Panc1 (cell line): ENCODE measurements around the gene ETDB. TPM values are rescaled to one million over a fixed set of nuclear protein-coding genes. Genes with fewer than 3 reads are reported as not detected.
"Not testable (repeated sequence)": the region's sequence is repeated elsewhere in the genome, so short reads cannot be mapped to it uniquely, and the experiment has no call there.

Experiments
- ATAC-seq: fragments of 200-7000 bp; cut with Tn5 transposase; 2 replicates; pipeline ENCODE4 v1.9.1; 2020; ENCODE audit warnings: mild to moderate bottlenecking, moderate library complexity
- Bru-seq: library from RNA; stranded (reverse); fragments of 400-500 nt; gene quantifications from one replicate; lab custom pipeline; 2021; lab: Mats Ljungman, UMichigan
- BruChase-seq, 2 experiments: library from RNA; stranded (reverse); fragments of 400-500 nt; gene quantifications; one replicate each; lab custom pipeline; 2021; lab: Mats Ljungman, UMichigan
- BruUV-seq: library from RNA; stranded (reverse); fragments of 400-500 nt; replicated peaks from 2 replicates; lab custom pipeline; 2021; lab: Mats Ljungman, UMichigan
- CTCF ChIA-PET: fragments of 300-600 bp; sonication (Branson Sonifier 250); formaldehyde crosslinking; loops from one replicate; lab custom pipeline; 2022; ENCODE audit warnings: antibody characterized with exemption; lab: Charles Lee
- POLR2A ChIA-PET: fragments of 300-600 bp; sonication (Branson Sonifier 250); formaldehyde crosslinking; loops from one replicate; lab custom pipeline; 2022; ENCODE audit warnings: antibody characterized with exemption; lab: Charles Lee
- DNase-seq: peaks from one replicate; pipeline ENCODE4 v3.0.0-alpha.2; 2010; ENCODE audit warnings: low read depth, low spot score
- H3K27ac ChIP-seq: 2 replicates; pipeline ENCODE4 v1.5.1; 2011; ENCODE audit warnings: mild to moderate bottlenecking, low read length, inconsistent platforms
- H3K27me3 ChIP-seq: fragments of 200-500 bp; sonication (Bioruptor generic); 2 replicates; pipeline ENCODE4 v1.6.0; 2014; ENCODE audit warnings: low read length, inconsistent platforms; ENCODE audit not compliant: control insufficient read depth, insufficient read depth
- H3K36me3 ChIP-seq: fragments of 200-500 bp; sonication (Bioruptor generic); 2 replicates; pipeline ENCODE4 v1.5.1; 2014; ENCODE audit warnings: inconsistent platforms, mild to moderate bottlenecking, low read length, moderate library complexity; ENCODE audit not compliant: control insufficient read depth, insufficient read depth
- H3K4me1 ChIP-seq: 2 replicates; pipeline ENCODE4 v1.5.1; 2011; ENCODE audit warnings: inconsistent platforms, mild to moderate bottlenecking, low read length, moderate library complexity; ENCODE audit not compliant: control insufficient read depth, insufficient read depth
- H3K4me3 ChIP-seq, 2 experiments: 2 replicates each; pipeline ENCODE4 v1.5.1; 2011 to 2012; ENCODE audit warnings: low read depth in 2 of 2, low read length in 2 of 2, mild to moderate bottlenecking in 2 of 2, inconsistent platforms in 1 of 2, moderate library complexity in 1 of 2
- H3K9me3 ChIP-seq: fragments of 200-500 bp; sonication (Bioruptor generic); 2 replicates; pipeline ENCODE4 v1.5.1; 2014; ENCODE audit warnings: low read depth, mild to moderate bottlenecking, inconsistent platforms, low read length, moderate library complexity; ENCODE audit not compliant: control insufficient read depth, insufficient read depth
- POLR2AphosphoS5 ChIP-seq: IDR thresholded peaks from 2 replicates; pipeline ENCODE4 v1.6.1; 2012; ENCODE audit warnings: mild to moderate bottlenecking, low read depth, low read length, moderate library complexity
- SIN3A ChIP-seq: IDR thresholded peaks from 2 replicates; pipeline ENCODE4 v1.6.1; 2012; ENCODE audit warnings: low read depth, mild to moderate bottlenecking, low read length, moderate library complexity, borderline replicate concordance; ENCODE audit not compliant: insufficient read depth
- TCF7L2 ChIP-seq: IDR thresholded peaks from 2 replicates; pipeline ENCODE4 v1.6.1; 2011; ENCODE audit warnings: mild to moderate bottlenecking, low read depth, low read length, inconsistent platforms
- in situ Hi-C: cut with HindIII; loops from 2 replicates; pipeline ENCODE4 v1.10.0; 2016; ENCODE audit warnings: low sequenced_read_pairs, low pct_unique_long_range_greater_than_20kb
- intact Hi-C: fragments of 100-400 bp; cut with micrococcal nuclease; formaldehyde crosslinking; loops from one replicate; pipeline ENCODE4 v1.10.0; 2022; ENCODE audit not compliant: unreplicated experiment
- long read RNA-seq: library from polyadenylated mRNA; unstranded; transcript quantifications from one replicate; pipeline ENCODE4 v2.0.0, GENCODE V29; 2021; ENCODE audit not compliant: unreplicated experiment
- polyA plus RNA-seq: library from polyadenylated mRNA; unstranded; fragments of >200 nt; gene quantifications from one replicate; pipeline ENCODE4 v1.2.1, GENCODE V29; 2012; ENCODE audit warnings: missing spikeins; ENCODE audit not compliant: insufficient read length
- total RNA-seq: library from RNA; stranded (reverse); gene quantifications from one replicate; pipeline ENCODE4 v1.2.1, GENCODE V29; 2021; ENCODE audit not compliant: unreplicated experiment
- TF ChIP-seq, protein P1 (sequence below), 2 experiments: IDR thresholded peaks; 2 replicates each; pipeline ENCODE4 v1.6.1; 2011 to 2012; ENCODE audit warnings: low read depth in 2 of 2, control low read depth in 1 of 2, low read length in 1 of 2, mild to moderate bottlenecking in 1 of 2, moderate library complexity in 1 of 2; ENCODE audit not compliant: insufficient read depth in 1 of 2
- TF ChIP-seq, protein P2 (sequence below): fragments of 450-650 bp; IDR thresholded peaks from 2 replicates; pipeline ENCODE4 v1.5.1; 2017; ENCODE audit warnings: mild to moderate bottlenecking

The ETDB gene
- total RNA-seq (not detected), Bru-seq, nascent RNA (not detected), BruChase-seq, experiment 1, labeled RNA remaining after a 2-hour chase (not detected), BruChase-seq, experiment 2, labeled RNA remaining after a 6-hour chase (not detected)
- polyA plus RNA-seq, result not detected
- long read RNA-seq, result 0 reads

DNA sequence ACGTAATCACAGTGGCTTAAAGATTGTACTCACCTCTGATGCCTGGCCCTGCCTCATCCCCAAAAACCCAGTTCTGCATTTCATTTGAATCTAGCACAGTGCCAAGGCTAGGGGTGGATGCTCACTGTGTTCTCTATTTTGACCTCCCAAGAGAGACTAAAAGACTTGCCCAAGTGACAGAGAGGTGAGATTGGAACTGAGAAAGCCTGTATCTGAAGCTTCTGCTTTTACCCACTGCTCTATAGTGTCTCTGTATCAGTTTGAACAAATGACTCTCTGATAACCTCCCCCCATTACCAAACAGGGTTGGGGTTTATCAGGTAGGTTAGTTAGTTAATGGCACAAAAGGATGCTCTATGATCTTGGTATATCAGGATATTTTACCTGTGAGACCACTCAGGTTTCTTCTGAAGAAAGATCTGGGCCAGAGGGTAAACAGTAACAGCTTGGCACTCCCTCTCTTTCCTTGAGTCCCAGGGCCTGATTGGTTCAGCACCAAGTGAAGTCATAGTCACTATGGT lies at the start of gene ETDB:
Gene ETDB (minus strand): TSS at position 471 of the 521 bp plus-strand sequence. CDS start 1,265 bp downstream, outside the sequence.
- H3K36me3 ChIP-seq, ATAC-seq, DNase-seq, BruUV-seq, H3K4me3 ChIP-seq, H3K27ac ChIP-seq, H3K4me1 ChIP-seq, CTCF ChIA-PET, H3K9me3 ChIP-seq, intact Hi-C loops, H3K27me3 ChIP-seq, POLR2A ChIA-PET, in situ Hi-C loops: not testable (repeated sequence)

DNA sequence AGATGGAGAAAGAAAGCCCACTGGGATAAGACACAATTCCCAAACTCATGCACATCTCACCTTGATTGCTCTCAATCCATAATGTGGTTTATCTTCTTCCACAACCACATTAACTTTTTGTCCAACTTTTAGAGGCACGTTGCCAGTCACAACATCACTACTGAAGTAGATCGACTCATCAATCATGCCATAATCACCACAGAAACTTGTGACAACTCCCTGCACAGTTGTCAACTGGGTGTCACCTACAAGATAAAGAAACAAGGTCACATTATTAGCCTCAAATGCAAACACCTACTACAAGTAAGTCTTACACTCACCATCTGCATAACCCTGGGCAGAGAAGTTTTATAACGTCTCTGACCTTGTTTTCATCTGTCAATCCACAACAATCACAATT lies 49.2 kb upstream of the ETDB start:
- H3K4me3 ChIP-seq, ATAC-seq, BruUV-seq, in situ Hi-C loops, DNase-seq, POLR2A ChIA-PET, H3K9me3 ChIP-seq, CTCF ChIA-PET, H3K4me1 ChIP-seq, H3K36me3 ChIP-seq, H3K27me3 ChIP-seq, H3K27ac ChIP-seq: not testable (repeated sequence)
- intact Hi-C loops, result loop anchor here (10.0 kb wide), 1 partner anchor 165 kb away; no protein-coding TSS in a partner anchor

DNA sequence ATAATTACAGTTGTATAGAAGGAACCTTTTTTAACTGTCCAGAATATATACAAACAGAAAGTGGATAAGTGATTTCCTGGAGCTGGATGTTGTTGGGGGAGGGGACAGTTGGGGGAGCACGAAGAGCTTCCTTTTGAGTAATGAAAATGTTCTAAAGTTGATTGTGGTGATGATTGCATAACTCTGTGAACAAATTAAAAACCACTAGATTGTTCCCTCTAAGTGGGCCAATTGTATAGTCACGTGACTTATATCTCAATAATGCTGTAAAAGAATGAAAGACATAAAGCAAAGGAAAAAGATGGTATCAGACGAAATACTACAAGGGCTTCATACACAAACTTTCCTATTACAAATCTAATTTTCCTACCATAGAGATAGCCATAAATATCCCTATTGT lies 48.2 kb upstream of the ETDB start:
- Histone ChIP-seq H3K36me3 (no peaks in the 10 kb centered on the region), H3K27ac (no peak overlapping the region), H3K9me3 (no peaks in the 10 kb centered on the region), H3K4me1 (no peaks in the 10 kb centered on the region), H3K27me3 (peaks cover 9% of the 10 kb centered on the region), H3K4me3 (no peak overlapping the region)
- DNase-seq, result no peak
- CTCF ChIA-PET, result no interaction called here
- no TSS peak for BruUV-seq
- intact Hi-C loops (loop anchor here (10.0 kb wide), 1 partner anchor 166 kb away; no protein-coding TSS in a partner anchor), in situ Hi-C loops (no loop called here)
- ATAC-seq, result no peak
- no peak for TF ChIP-seq SIN3A
- TF ChIP-seq, protein P1, sequence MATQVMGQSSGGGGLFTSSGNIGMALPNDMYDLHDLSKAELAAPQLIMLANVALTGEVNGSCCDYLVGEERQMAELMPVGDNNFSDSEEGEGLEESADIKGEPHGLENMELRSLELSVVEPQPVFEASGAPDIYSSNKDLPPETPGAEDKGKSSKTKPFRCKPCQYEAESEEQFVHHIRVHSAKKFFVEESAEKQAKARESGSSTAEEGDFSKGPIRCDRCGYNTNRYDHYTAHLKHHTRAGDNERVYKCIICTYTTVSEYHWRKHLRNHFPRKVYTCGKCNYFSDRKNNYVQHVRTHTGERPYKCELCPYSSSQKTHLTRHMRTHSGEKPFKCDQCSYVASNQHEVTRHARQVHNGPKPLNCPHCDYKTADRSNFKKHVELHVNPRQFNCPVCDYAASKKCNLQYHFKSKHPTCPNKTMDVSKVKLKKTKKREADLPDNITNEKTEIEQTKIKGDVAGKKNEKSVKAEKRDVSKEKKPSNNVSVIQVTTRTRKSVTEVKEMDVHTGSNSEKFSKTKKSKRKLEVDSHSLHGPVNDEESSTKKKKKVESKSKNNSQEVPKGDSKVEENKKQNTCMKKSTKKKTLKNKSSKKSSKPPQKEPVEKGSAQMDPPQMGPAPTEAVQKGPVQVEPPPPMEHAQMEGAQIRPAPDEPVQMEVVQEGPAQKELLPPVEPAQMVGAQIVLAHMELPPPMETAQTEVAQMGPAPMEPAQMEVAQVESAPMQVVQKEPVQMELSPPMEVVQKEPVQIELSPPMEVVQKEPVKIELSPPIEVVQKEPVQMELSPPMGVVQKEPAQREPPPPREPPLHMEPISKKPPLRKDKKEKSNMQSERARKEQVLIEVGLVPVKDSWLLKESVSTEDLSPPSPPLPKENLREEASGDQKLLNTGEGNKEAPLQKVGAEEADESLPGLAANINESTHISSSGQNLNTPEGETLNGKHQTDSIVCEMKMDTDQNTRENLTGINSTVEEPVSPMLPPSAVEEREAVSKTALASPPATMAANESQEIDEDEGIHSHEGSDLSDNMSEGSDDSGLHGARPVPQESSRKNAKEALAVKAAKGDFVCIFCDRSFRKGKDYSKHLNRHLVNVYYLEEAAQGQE (IDR thresholded peaks at IDR 0.05; ENCODE audit: insufficient read depth in 1 of 2, low read depth in 2 of 2, low read length in 1 of 2), result no peak
- no peak for TF ChIP-seq TCF7L2
- TF ChIP-seq POLR2AphosphoS5, result no peak
- TF ChIP-seq, protein P2, sequence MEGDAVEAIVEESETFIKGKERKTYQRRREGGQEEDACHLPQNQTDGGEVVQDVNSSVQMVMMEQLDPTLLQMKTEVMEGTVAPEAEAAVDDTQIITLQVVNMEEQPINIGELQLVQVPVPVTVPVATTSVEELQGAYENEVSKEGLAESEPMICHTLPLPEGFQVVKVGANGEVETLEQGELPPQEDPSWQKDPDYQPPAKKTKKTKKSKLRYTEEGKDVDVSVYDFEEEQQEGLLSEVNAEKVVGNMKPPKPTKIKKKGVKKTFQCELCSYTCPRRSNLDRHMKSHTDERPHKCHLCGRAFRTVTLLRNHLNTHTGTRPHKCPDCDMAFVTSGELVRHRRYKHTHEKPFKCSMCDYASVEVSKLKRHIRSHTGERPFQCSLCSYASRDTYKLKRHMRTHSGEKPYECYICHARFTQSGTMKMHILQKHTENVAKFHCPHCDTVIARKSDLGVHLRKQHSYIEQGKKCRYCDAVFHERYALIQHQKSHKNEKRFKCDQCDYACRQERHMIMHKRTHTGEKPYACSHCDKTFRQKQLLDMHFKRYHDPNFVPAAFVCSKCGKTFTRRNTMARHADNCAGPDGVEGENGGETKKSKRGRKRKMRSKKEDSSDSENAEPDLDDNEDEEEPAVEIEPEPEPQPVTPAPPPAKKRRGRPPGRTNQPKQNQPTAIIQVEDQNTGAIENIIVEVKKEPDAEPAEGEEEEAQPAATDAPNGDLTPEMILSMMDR, result no peak
- POLR2A ChIA-PET, result no interaction called here

DNA sequence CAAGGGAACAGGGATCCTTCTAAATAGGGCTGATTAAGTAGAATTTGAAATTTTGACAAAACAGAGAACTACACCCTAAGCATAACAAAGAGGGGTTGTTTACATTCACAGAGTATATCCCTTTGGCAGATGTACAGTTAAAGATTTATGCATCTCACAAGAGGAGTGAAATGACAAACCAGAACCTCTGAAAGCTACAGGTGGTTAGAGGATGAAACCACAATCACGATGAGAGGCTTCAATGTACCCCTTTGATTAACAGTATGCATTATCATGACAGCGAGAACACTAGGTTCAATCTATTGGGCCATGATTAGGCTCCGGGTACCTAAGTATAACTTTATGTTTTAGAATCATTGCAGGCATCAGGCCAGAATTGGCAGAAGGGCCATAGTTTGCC lies 34.4 kb upstream of the ETDB start:
- intact Hi-C loops, BruUV-seq, H3K27me3 ChIP-seq, DNase-seq, H3K36me3 ChIP-seq, in situ Hi-C loops, H3K9me3 ChIP-seq, POLR2A ChIA-PET, H3K27ac ChIP-seq, ATAC-seq, H3K4me1 ChIP-seq, H3K4me3 ChIP-seq, CTCF ChIA-PET: not testable (repeated sequence)

DNA sequence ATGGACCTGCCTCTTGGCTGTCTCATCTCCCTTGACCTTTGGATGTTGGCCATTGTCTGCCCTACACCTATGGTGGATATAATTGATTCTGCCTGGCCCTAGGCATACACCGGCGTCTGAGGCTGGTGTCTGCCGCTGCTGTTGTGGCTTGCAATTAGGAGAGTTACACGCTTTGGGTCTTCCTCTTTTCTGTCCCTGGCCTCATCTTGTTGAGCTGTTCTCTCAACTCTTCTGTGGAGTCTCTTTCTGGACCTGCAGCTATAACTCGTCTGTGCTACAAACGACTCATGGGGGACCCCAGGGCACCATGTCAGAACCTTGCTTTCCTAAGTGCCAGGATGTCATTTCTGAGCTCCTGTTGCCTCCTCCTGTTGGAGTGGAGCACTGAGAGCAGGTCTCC lies 5.8 kb upstream of the ETDB start:
- H3K36me3 ChIP-seq, ATAC-seq: not testable (repeated sequence)

More for the DNA sequence above, 5.8 kb upstream of the ETDB start:
- BruUV-seq, intact Hi-C loops, H3K4me1 ChIP-seq, POLR2A ChIA-PET, H3K9me3 ChIP-seq, H3K27me3 ChIP-seq, in situ Hi-C loops, H3K27ac ChIP-seq, H3K4me3 ChIP-seq, CTCF ChIA-PET, DNase-seq: not testable (repeated sequence)
